ENCODE measurements around the gene CACNA1C.

Gene CACNA1C

DNA sequence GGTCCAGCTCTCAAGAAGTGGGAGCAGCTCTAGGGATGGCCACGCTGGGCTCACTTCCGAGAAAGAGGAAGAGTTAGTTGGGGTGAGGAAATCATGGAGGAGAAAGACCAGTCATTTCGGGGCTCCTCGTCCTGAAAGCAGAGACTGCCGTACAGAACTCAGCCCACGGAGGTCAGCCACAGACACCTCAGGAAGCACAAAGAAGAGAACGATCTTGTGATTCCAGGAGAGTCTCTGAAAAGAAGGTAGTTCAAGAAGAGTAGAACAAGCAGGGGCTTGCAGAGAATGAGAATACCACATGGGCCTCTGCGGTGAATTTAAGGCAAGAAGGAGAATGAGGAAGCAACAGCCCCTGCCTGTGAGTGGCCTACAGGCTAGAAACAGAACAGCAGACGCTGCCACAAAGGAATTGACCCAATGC is 311.9 kb downstream of the CACNA1C start:
- DNase-seq (ENCODE audit: low spot score): no peak

DNA sequence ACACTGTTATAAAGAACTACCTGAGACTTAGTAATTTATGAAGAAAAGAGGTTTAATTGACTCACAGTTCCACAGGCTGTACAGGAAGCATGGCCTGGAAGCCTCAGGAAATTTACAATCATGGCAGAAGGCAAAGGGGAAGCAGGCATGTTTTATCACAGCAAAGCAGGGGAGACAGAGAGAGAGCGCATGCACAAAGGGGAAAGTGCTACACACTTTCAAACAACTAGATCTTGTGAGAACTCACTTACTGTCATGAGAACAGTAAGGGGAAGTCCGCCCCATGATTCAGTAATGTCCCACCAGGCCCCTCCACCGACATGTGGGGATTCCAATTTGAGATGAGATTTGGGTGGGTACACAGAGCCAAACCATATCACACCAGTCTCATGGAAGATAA is 313.9 kb downstream of the CACNA1C start:
- no peak for DNase-seq (ENCODE audit: low spot score)

DNA sequence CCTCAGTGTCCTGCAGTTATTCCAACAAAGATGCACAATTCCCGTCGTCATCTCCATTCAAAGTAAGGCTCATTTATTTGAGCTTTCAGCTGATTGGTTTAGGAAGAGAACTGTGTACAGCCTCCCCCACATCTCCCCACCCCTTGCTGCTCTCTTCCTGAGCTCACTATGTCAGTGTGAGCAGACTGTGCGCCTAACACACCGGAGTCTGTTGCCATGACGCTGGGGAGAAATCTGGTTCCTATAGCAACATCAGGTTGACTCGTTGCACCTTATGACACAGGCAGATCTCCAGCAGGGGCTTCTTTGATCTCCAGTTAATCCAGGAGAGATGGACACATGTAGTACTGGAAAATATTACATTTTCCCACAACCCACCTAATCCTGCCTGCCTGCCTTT is 319.4 kb downstream of the CACNA1C start:
- no peak for DNase-seq (ENCODE audit: low spot score)

- DNase-seq (ENCODE audit: low spot score): no peak
Measured at GRCh38 chr12:2372735-2373134, 319.9 kb downstream of the CACNA1C start.

GRCh38 chr12:2373307-2373706 is 320.5 kb downstream of the CACNA1C start:
- no peak for DNase-seq (ENCODE audit: low spot score)

- DNase-seq (ENCODE audit: low spot score): no peak
Measured at GRCh38 chr12:2374092-2374906, 321.5 kb downstream of the CACNA1C start.

- no peak for DNase-seq (ENCODE audit: low spot score)
Measured at GRCh38 chr12:2375871-2376270, 323.1 kb downstream of the CACNA1C start.

DNA sequence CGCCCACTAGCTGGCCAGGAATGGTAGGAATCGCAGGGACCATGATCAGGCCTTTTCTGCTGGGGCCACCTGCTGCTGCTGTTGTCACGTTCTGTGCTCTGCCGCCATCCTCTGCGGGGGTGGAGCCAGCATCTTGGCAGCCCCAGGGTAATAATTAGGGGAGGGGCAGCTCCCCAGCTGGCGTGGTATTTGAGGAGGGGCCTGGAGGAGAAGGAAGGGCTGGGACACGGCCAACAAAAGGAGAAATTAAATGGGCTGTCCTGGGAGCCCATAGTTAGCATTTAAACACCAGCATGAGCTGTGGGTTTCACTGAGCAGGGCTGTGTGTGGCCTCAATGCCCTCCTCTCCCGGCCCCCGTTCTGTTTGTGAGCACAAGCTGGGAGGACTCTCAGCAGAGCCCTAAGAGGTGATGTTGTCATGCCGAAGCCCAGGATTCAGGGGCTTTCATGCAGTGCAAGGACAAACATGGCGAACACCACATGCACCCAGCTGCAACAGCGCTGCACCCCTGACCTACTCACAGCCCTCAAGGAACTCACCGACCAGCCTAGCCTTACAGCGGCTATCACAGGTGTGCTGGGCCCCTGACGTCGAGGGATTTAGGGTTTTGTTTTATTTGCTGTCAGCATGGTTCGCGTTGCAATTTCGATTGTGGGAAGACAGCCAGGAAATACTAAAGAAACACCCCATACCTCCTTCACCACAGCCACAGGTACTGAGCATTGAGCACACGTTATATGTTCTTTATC is 324.3 kb downstream of the CACNA1C start:
- DNase-seq (ENCODE audit: low spot score): peak; percentile 81

DNA sequence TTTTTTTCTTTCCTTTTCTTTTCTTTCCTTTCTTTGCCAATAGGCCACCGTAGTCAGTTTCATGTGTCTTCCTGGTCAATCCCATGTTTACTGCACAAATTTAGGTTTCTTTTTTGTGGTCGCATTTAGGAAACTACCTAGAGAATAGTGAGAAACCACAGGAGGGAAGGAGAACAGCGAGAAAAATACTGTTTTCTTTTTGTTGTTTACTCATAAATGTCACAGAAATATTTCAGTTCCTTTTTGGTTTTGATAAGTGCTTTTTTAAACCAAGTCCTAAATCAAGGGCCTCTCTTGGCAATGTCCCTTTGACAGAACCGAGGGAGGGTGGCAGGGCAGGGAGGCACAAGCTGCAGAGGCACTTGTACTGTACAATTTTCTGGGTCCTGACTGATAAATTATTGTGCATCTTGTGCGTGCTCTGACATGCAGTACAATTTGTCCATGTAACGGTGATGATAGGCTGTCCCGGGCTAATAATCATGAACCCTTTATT is 326.1 kb downstream of the CACNA1C start:
- DNase-seq (ENCODE audit: low spot score): no peak

DNA sequence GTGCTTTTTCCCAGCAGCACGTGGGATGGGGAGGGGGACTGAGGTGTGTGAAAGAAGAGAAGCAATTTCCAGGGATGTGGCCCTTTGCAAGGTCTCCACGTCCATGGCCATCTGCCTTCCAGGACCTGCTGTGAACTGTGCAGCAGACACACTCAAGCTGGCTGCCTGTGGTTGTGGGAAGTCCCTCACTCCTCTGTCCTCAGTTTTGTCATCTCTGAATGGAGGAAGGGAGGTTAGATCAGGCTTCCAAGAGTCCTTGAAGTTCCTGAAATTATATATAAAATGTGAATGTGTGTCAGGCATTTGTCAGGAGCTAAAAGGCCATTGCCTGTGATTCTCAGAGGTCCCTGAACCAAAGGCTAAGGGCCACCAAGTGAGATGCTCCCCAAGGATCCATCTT is 328.2 kb downstream of the CACNA1C start:
- DNase-seq (ENCODE audit: low spot score): no peak

DNA sequence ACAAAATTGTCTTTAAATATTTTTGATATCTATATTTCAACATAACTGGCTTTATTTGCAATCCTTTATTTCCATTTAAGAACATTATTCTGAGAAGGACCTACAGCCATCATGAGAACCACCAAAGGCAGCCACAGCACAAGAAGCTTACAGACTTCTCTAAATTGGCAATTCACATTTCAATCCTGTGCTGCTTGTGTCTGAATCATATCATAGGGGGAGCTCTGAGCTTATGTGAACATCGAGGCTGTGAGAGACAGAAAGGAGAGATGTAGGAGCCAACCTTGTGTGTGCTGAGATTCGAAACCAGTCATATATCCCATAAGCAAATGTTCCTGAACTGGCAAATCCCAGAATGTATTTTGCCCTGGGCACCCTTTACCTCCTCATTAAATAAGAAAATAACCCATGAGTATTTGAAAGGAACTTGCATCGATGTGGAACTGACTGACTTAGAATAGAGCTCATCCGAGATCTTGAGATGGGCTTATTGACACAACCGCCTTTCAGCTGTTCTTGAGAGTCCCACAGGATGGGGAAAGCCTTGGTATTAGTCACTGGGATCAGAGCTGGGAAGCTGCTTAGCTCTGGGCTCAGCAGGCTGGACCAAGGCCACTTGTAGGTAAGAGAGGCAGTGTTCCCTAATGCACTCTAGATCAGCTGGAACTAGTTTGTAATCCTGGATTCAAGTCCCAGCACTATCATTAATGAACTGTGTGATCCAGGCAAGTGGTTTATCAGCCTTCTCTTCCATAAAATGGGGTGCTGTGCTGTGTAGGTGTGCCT is 329.8 kb downstream of the CACNA1C start:
- no peak for DNase-seq (ENCODE audit: low spot score)

GRCh38 chr12:2383325-2384028 is 330.7 kb downstream of the CACNA1C start:
- DNase-seq (ENCODE audit: low spot score): no peak

GRCh38 chr12:2384029-2384386 is 331.2 kb downstream of the CACNA1C start:
- no peak for DNase-seq (ENCODE audit: low spot score)

DNA sequence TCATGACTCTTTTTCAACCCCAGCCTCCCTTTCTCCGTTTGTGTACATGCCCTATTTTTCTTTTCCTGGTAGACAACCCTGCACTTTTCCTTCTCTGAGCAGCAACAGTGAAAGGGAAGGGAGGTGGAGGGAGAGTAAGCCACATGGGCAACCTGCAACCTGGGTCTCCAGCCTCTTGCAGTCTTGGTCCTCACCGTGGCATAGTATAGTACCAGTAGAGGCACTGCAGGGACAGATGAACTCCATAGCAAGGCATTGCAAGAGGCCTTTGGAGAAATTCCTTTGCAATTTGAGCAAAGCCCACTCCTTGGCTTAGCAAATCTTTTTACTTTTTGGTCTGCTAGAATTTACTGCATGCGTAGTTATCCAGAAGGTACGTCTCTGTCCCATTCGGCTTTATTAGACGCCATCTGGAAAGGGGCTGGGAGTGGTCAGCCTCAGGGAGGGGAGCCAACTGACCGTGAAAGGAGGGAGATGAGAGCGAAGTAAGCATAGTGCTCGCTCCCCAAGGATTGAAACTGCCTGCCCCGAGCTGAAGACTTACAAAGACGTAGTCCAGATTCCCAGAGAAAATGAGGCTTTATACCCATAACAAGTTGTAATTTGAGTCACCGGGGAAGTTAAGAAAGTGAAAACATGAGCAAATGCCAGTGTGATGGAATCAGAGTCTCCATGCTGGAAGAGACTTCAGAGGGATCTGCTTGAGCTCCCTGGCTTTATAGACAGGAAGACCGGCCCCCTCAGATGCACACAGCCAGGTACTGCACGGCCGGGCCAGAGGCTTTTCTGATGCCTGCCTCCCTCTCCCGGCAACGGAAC is 332.0 kb downstream of the CACNA1C start:
- no peak for DNase-seq (ENCODE audit: low spot score)

DNA sequence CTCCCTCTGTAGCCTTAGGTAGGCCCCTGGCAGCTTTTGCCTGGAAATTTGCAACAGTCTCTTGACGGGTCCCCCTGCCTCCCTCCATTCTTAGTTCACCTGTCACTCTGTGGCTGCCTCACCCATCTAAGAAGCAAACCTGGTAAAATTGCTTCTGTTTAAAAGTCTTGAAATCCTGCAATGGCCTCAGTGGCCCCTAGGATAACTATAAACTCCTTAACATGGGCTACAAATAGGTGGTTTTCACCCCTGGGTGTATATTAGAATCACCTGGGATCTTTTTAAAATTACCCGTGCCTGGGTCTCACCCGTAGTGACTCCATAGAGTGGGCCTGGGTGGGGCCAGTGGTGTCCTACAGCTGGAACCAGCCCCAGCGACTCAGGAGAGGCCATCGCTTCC is 332.7 kb downstream of the CACNA1C start:
- DNase-seq (ENCODE audit: low spot score): no peak

- no peak for DNase-seq (ENCODE audit: low spot score)
Measured at GRCh38 chr12:2386566-2386965, 333.8 kb downstream of the CACNA1C start.

GRCh38 chr12:2387103-2387834 is 334.5 kb downstream of the CACNA1C start:
- no peak for DNase-seq (ENCODE audit: low spot score)

DNA sequence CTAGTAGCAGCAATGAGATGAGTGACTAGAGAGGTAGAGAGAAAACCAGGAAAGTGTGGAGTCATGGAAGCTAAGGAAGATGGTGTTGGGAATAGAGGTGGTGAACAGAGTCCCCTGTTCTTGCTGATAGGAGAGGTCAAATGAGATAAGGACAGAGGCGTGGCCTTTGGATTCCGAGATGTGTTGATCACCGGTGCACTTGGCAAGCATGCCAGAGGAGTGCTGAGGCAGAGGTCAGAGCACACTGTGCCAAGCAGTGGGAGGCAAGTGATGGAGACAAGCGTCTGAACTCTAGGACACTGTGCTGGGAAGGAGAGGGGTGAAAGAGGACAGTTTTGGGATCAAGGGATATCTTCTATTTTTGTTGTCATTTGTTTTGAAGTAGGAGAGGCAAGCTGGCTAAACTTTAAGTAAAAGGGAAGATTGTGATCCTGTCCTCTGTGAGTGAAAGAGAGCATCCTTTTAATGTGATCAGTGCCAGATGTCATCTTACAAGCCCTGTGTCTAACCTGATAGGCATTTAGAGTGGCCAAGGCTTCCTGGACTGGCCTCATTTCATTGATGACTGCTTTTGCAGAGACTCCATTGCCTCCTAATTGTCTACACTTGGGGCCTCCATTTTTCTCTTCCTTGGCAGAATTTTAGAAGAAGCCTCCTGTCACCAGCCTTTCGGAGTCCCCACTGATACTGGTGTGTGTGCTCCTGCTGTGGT is 336.4 kb downstream of the CACNA1C start:
- DNase-seq (ENCODE audit: low spot score): no peak

DNA sequence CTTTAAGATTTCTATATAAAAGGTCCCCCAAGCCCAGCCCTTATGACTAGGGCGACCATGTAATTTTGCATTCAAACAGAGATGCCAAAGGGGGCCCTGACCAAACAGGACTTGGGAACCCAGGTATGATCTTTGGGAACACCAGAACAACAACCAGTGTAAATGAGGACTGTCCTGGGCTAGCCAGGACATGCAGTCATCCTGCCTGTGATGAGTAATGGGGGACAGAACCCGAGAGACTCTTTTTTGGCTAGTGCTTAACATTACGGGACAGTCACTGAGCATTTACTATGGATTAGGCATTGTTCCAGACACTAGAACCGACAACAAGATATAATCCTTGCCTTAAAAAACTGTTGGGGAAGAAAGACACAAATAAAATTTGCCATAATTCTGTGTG is 337.3 kb downstream of the CACNA1C start:
- no peak for DNase-seq (ENCODE audit: low spot score)
